ENCODE results near the gene CYP24A1. TPM values are rescaled to one million over a fixed set of nuclear protein-coding genes. Genes with fewer than 3 reads are reported as not detected.

The CYP24A1 gene
- total and polyA plus RNA-seq, 2 of the 13 experiments (the other 11 are each of a cell fraction or from before 2014, with no cell fraction given) = 9.4 to 32.7 TPM

DNA sequence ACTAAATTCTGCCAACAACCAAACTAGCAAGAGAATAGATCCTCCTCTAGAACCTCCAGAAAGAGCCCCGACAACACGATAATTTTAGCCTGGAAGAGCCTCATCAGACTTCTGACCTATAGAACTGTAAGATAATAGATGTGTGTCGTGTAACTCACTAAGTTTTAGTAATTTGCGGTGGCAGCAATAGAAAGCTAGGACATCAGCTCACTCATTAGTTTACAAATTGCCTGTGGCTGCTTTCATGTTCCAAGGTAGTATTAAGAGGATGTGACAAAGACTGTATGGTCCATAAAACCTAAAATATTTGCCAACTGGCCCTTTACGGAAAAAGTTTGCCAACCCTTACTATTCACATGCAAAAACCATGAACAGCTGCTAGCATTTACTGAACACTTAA is 17.3 kb downstream of the CYP24A1 start:
- ATAC-seq (no peak), DNase-seq (ENCODE audit: low spot score) (no peak), FAIRE-seq (no peak)
- Histone ChIP-seq H3K27ac (ENCODE audit: extremely low read length, insufficient read depth, low read length) (no peak overlapping the region), H3K4me2 (ENCODE audit: low read depth, low read length) (no peak overlapping the region), H3K36me3 (replicated peaks in 1 of 2; ENCODE audit: control insufficient read depth in 1 of 2, insufficient read depth in 2 of 2, low read length in 2 of 2) (no peaks in the 10 kb centered on the region; a peak in 1 of 5 replicates), H3K9ac (ENCODE audit: insufficient read depth, low read depth, low read length) (no peak overlapping the region), H4K20me1 (ENCODE audit: insufficient read depth, low read length) (no peaks in the 10 kb centered on the region), H3K27me3 (ENCODE audit: control insufficient read depth in 1 of 2, insufficient read depth in 2 of 2, low read length in 2 of 2) (no peaks in the 10 kb centered on the region), H3K4me1 (ENCODE audit: insufficient read depth, low read length) (peaks cover 19% of the 10 kb centered on the region), H3K79me2 (ENCODE audit: insufficient read depth, low read length) (no peaks in the 10 kb centered on the region), H2AFZ (ENCODE audit: low read length) (no peak overlapping the region), H3K4me3 (replicated peaks in 1 of 3; ENCODE audit: insufficient read depth in 1 of 3, low read depth in 2 of 3, low read length in 3 of 3) (no peak overlapping the region), H3K9me3 (ENCODE audit: low read length) (no peaks in the 10 kb centered on the region)
- intact Hi-C loops (cut with micrococcal nuclease; ENCODE audit: unreplicated experiment) (no loop called here), in situ Hi-C loops (cut with HindIII; ENCODE audit: extremely low pct_ligation_motif_present, low pct_unique_long_range_greater_than_20kb) (no loop called here)
- ChIA-PET POLR2A (no interaction called here), CTCF (ENCODE audit: low intra/inter-chr PET ratio, low total read pairs) (no interaction called here)
- WGBS (ENCODE audit: low lambda C conversion rate) = 97% methylated on average over 5 of the region's 5 CpGs
- TF ChIP-seq TMF1 (CRISPR knock-in tag; IDR thresholded peaks at IDR 0.05; ENCODE audit: low read depth) (no peak), DNMT3B (CRISPR knock-in tag; conservative IDR thresholded peaks at IDR 0.05) (no peak)
- no TSS peak for BruUV-seq (replicated peaks)

DNA sequence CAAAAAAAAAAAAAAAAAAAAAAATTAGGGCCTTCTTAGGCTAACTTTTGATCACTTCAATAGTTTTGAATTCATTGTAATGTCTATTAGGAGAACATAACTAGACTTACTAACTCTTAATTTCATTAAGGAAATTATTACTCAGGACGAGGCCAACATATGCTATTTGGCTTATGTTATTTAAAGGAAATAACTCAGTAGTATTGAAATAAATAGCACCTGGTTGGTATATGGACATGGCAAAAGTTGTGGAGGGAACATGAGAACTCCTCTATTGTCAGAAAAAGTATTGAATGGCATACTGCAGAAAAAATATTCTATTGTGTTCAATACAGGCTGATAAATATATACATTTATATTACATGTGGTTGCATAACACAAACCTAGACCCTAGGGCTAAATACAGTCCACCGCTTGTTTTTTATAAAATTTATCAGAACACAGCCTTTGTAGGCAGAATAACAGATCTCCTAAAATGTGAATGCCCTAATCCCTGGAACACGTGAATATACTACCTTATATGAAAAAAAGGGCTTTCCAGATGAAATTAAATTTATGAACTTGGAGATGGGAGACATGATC is 18.0 kb downstream of the CYP24A1 start:
- Histone ChIP-seq H3K27me3 (ENCODE audit: control insufficient read depth in 1 of 2, insufficient read depth in 2 of 2, low read length in 2 of 2) (no peaks in the 10 kb centered on the region), H2AFZ (ENCODE audit: low read length) (no peak overlapping the region), H3K36me3 (replicated peaks in 1 of 2; ENCODE audit: control insufficient read depth in 1 of 2, insufficient read depth in 2 of 2, low read length in 2 of 2) (no peaks in the 10 kb centered on the region; a peak in 1 of 5 replicates), H3K9me3 (ENCODE audit: low read length) (no peaks in the 10 kb centered on the region), H3K4me2 (ENCODE audit: low read depth, low read length) (no peak overlapping the region), H3K79me2 (ENCODE audit: insufficient read depth, low read length) (no peaks in the 10 kb centered on the region), H3K9ac (ENCODE audit: insufficient read depth, low read depth, low read length) (no peak overlapping the region), H3K27ac (ENCODE audit: extremely low read length, insufficient read depth, low read length) (no peak overlapping the region), H4K20me1 (ENCODE audit: insufficient read depth, low read length) (no peaks in the 10 kb centered on the region), H3K4me3 (replicated peaks in 1 of 3; ENCODE audit: insufficient read depth in 1 of 3, low read depth in 2 of 3, low read length in 3 of 3) (no peak overlapping the region), H3K4me1 (ENCODE audit: insufficient read depth, low read length) (peaks cover 12% of the 10 kb centered on the region; the same call in 1 of the 2 replicates)
- no peak for TF ChIP-seq TMF1 (CRISPR knock-in tag; IDR thresholded peaks at IDR 0.05; ENCODE audit: low read depth)
- TF ChIP-seq, protein P1, sequence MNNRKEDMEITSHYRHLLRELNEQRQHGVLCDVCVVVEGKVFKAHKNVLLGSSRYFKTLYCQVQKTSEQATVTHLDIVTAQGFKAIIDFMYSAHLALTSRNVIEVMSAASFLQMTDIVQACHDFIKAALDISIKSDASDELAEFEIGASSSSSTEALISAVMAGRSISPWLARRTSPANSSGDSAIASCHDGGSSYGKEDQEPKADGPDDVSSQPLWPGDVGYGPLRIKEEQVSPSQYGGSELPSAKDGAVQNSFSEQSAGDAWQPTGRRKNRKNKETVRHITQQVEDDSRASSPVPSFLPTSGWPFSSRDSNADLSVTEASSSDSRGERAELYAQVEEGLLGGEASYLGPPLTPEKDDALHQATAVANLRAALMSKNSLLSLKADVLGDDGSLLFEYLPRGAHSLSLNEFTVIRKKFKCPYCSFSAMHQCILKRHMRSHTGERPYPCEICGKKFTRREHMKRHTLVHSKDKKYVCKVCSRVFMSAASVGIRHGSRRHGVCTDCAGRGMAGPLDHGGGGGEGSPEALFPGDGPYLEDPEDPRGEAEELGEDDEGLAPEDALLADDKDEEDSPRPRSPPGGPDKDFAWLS (CRISPR knock-in tag; IDR thresholded peaks at IDR 0.05; ENCODE audit: borderline replicate concordance) = no peak
- no peak for TF ChIP-seq ZNF263 (CRISPR knock-in tag; IDR thresholded peaks at IDR 0.05)
- BruUV-seq (replicated peaks) = no TSS peak
- ATAC-seq (no peak), DNase-seq (ENCODE audit: low spot score) (no peak), FAIRE-seq (no peak)
- CTCF ChIA-PET (ENCODE audit: low intra/inter-chr PET ratio, low total read pairs) = no interaction called here
- in situ Hi-C loops (cut with HindIII; ENCODE audit: extremely low pct_ligation_motif_present, low pct_unique_long_range_greater_than_20kb) (no loop called here), intact Hi-C loops (cut with micrococcal nuclease; ENCODE audit: unreplicated experiment) (no loop called here)
- POLR2A ChIA-PET = no interaction called here
- 91% methylated on average over 3 of the region's 3 CpGs for WGBS (ENCODE audit: low lambda C conversion rate)
